ENCODE data around the gene RSPRY1. TPM values are rescaled to one million over a fixed set of nuclear protein-coding genes. Genes with fewer than 3 reads are reported as not detected.

Gene RSPRY1
- total RNA-seq, 1 donor from 2014 or later, result 38.9 TPM

DNA sequence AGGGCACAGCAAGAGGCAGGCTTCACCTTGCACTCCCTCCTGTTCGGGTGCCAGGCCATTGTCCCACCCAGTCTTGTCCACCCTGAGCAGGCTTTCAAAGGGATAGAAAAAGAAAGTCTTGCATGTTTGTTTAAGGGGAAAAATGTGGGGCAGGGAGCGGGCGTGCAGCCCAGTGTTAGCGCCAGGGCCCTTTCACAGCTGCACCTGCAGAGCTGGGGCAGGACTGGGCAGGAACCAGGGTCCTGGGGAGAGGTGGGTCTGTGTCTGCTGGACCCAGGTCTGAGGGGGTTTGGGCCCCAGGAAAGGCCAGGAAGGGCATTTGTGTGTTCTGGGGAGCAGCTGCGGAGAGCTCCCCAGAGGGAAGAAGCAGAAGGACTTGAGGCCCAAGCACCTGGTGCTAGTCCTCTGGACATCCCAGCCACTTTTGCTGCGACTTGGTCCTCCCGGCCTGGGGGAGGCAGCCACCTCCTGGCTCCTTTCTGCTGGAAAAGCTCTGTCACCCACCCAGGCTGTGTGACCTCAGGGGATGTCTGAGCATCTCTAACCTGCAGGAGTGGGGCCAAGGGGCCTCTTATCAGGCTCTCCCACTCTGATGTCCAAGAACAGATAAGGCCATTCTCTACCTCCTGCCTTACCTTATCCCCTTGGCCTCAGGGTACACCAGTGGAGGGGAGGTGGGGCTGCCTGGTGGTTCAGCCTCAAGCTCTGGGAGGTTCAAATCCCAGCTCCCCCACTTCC is 45.0 kb upstream of the RSPRY1 start:
- DNase-seq (ENCODE audit: low spot score), result no peak
- no peaks in the 10 kb centered on the region for H3K27me3 Mint-ChIP-seq (ENCODE audit: low read depth)
- H3K9me3 Mint-ChIP-seq (ENCODE audit: low read depth), result no peaks in the 10 kb centered on the region
- H3K36me3 Mint-ChIP-seq (ENCODE audit: low read depth), result peaks cover 2% of the 10 kb centered on the region
- no peak overlapping the region for H3K27ac Mint-ChIP-seq (ENCODE audit: unreplicated experiment)
- no peak overlapping the region for H3K4me3 Mint-ChIP-seq (ENCODE audit: unreplicated experiment)
- H3K4me1 Mint-ChIP-seq (ENCODE audit: low read depth), result peaks cover 16% of the 10 kb centered on the region
- TF ChIP-seq, protein P1, sequence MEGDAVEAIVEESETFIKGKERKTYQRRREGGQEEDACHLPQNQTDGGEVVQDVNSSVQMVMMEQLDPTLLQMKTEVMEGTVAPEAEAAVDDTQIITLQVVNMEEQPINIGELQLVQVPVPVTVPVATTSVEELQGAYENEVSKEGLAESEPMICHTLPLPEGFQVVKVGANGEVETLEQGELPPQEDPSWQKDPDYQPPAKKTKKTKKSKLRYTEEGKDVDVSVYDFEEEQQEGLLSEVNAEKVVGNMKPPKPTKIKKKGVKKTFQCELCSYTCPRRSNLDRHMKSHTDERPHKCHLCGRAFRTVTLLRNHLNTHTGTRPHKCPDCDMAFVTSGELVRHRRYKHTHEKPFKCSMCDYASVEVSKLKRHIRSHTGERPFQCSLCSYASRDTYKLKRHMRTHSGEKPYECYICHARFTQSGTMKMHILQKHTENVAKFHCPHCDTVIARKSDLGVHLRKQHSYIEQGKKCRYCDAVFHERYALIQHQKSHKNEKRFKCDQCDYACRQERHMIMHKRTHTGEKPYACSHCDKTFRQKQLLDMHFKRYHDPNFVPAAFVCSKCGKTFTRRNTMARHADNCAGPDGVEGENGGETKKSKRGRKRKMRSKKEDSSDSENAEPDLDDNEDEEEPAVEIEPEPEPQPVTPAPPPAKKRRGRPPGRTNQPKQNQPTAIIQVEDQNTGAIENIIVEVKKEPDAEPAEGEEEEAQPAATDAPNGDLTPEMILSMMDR (IDR thresholded peaks at IDR 0.05), result no peak

DNA sequence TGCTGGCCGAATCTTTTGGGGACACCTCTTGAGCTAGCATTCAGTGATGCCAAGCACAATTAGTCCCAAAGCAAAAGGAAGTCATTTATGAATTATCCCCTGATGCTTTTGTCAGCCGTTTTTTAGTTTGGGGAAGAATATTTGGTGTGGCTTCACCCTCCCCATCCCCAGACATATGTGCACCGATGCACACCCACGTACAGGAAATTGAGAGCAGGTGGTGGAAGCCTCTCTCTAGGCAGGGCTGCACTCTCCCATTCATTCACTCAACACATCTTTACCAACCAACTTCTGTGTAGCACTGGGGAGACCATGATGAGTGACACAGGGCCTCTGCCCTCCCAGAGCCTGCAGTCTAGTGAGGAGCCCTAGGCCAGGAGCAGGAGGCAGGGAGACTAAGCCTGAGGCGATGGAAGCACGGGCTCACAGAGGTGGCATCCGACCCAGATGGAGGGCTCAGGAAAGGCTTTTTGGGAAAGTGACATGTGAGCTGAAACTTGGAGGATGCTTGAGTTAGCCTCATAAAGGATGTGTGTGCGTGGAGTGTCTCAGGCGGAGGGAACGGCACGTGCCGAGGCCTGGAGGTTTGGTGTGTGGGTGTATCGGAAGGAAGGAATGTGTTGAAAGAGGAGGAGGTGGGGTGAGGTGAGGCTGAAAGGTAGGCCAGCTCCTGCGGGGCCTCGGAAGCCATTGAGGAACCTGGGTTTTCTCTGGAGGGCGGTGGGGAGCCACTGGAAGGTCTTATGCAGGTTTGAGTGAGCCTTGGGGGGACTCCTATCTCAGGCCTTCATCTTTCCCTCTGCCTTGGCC is 44.1 kb upstream of the RSPRY1 start:
- no peak for DNase-seq (ENCODE audit: low spot score)
- Mint-ChIP-seq H3K27ac (ENCODE audit: unreplicated experiment) (no peak overlapping the region), H3K4me1 (ENCODE audit: low read depth) (peaks cover 16% of the 10 kb centered on the region)

DNA sequence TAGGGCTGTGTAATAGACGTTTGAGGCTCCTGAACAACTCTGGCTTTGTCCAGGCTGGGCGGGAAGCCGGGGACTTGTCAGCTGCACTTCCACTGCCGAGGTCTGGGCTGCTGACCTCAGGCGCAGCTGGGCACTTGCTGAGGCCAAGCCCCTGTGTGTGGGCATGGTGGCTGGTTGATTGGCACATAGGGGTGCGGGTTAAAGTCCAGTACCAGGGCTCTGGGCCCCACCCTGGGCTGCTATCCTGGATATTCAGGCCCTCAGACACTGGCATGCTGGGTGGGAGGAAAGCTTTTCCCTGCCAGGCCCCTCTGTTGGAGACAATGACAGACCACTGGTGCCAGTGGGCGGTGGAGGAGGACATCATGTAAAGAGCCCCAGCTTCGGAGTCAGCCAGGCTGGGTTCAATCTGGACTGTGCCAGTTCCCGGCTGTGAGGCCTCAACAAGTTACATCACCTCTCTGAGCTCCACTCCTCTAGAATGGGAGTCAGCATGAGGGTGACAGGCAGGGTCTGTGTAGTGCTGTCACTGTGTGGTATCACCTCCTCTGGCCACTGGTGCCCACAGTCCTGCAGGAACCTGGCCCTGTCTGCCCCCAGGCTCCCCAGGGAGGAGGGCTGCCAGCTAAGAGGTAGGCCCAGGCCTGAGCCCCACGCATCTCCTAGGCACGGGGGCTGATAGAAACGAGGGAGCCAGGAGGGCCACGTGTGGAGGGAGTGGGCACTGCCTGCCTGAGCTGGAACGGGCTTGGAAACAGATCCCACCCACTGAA is 42.8 kb upstream of the RSPRY1 start:
- H3K27ac Mint-ChIP-seq (ENCODE audit: unreplicated experiment), result no peak overlapping the region
- peaks cover 24% of the 10 kb centered on the region for H3K4me1 Mint-ChIP-seq (ENCODE audit: low read depth)

More for the DNA sequence above, 44.1 kb upstream of the RSPRY1 start:
- Mint-ChIP-seq H3K9me3 (ENCODE audit: low read depth) (no peaks in the 10 kb centered on the region), H3K36me3 (ENCODE audit: low read depth) (peaks cover 1% of the 10 kb centered on the region), H3K27me3 (ENCODE audit: low read depth) (no peaks in the 10 kb centered on the region), H3K4me3 (ENCODE audit: unreplicated experiment) (no peak overlapping the region)
- TF ChIP-seq, protein P1 (IDR thresholded peaks at IDR 0.05), result no peak

DNA sequence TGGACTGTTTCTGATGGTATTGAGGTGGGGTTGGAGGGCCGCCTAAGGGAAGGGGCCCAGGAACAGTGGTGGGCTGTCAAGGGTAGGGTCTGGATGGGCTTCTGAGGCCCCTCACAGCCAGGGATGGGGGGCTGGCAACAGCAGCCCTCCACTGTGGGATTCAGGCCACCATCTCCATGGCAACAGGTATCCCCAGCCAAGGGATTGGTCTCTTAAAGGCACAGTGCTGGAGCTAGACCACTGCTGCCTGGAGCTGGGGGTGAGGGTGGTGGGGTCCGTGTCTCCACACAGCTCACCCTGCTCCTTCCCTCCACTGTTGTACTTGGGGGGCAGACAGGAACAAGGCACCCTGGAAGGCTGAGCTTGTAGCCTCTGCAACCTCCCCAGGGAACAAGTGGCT is 42.1 kb upstream of the RSPRY1 start:
- no peak overlapping the region for H3K27ac Mint-ChIP-seq (ENCODE audit: unreplicated experiment)
- H3K4me3 Mint-ChIP-seq (ENCODE audit: unreplicated experiment), result no peak overlapping the region
- H3K4me1 Mint-ChIP-seq (ENCODE audit: low read depth), result peaks cover 24% of the 10 kb centered on the region
- DNase-seq (ENCODE audit: low spot score), result no peak
- H3K36me3 Mint-ChIP-seq (ENCODE audit: low read depth), result peaks cover 1% of the 10 kb centered on the region
- H3K9me3 Mint-ChIP-seq (ENCODE audit: low read depth), result no peaks in the 10 kb centered on the region
- TF ChIP-seq, protein P1 (IDR thresholded peaks at IDR 0.05), result no peak
- no peaks in the 10 kb centered on the region for H3K27me3 Mint-ChIP-seq (ENCODE audit: low read depth)

More for the DNA sequence above, 42.8 kb upstream of the RSPRY1 start:
- TF ChIP-seq, protein P1 (IDR thresholded peaks at IDR 0.05), result no peak
- no peak for DNase-seq (ENCODE audit: low spot score)
- H3K27me3 Mint-ChIP-seq (ENCODE audit: low read depth), result no peaks in the 10 kb centered on the region
- H3K36me3 Mint-ChIP-seq (ENCODE audit: low read depth), result peaks cover 1% of the 10 kb centered on the region
- H3K9me3 Mint-ChIP-seq (ENCODE audit: low read depth), result no peaks in the 10 kb centered on the region
- H3K4me3 Mint-ChIP-seq (ENCODE audit: unreplicated experiment), result no peak overlapping the region

Measured in chondrocyte (in vitro differentiated cells).